Liver (tissue), 9 donors: ENCODE measurements around the gene CADM2. TPM values are rescaled to one million over a fixed set of nuclear protein-coding genes. Genes with fewer than 3 reads are reported as not detected.

Experiments used
- DNase-seq: peaks from one replicate; pipeline ENCODE4 v3.0.0-alpha.2; 2017; ENCODE audit warnings: low spot score
- H3K27ac ChIP-seq, 2 donors: one replicate each; pipeline ENCODE4 v1.7.0; 2013; ENCODE audit warnings: inconsistent platforms in 2 of 2, low read length in 2 of 2, control low read depth in 1 of 2, low read depth in 1 of 2, mild to moderate bottlenecking in 1 of 2
- H3K27me3 ChIP-seq, 4 donors: one replicate each; pipeline versions ENCODE4 v1.6.1 to v1.7.0; 2013; ENCODE audit warnings: low read length in 3 of 4, inconsistent platforms in 1 of 4, mild to moderate bottlenecking in 1 of 4, moderate library complexity in 1 of 4; ENCODE audit not compliant: control insufficient read depth in 4 of 4, insufficient read depth in 4 of 4
- H3K36me3 ChIP-seq, 4 donors: one replicate each; pipeline versions ENCODE4 v1.6.1 to v1.7.0; 2013; ENCODE audit warnings: low read length in 3 of 4, mild to moderate bottlenecking in 3 of 4, low read depth in 1 of 4, moderate library complexity in 1 of 4; ENCODE audit not compliant: control insufficient read depth in 4 of 4, insufficient read depth in 3 of 4
- H3K4me1 ChIP-seq, 4 donors: one replicate each; pipeline versions ENCODE4 v1.6.1 to v1.7.0; 2013; ENCODE audit warnings: low read length in 3 of 4, mild to moderate bottlenecking in 3 of 4, moderate library complexity in 1 of 4; ENCODE audit not compliant: control insufficient read depth in 4 of 4, insufficient read depth in 4 of 4
- H3K4me3 ChIP-seq, 3 donors: one replicate each; pipeline versions ENCODE4 v1.6.1 to v1.7.0; 2013; ENCODE audit warnings: low read length in 3 of 3, control low read depth in 1 of 3, low read depth in 1 of 3, mild to moderate bottlenecking in 1 of 3
- H3K9ac ChIP-seq, 2 donors: one replicate each; pipeline ENCODE4 v1.7.0; 2013; ENCODE audit warnings: low read length in 2 of 2, mild to moderate bottlenecking in 2 of 2, moderate library complexity in 2 of 2, control low read depth in 1 of 2, low read depth in 1 of 2
- H3K9me3 ChIP-seq, 4 donors: one replicate each; pipeline versions ENCODE4 v1.6.1 to v1.7.0; 2013; ENCODE audit warnings: low read length in 3 of 4; ENCODE audit not compliant: control insufficient read depth in 4 of 4
- CTCF ChIP-seq: fragments of 150-350 bp; IDR thresholded peaks from 2 replicates; pipeline ENCODE4 v1.5.1; 2017; ENCODE audit warnings: improper control_type of control experiment, low read depth, low read length; ENCODE audit not compliant: missing input control
- EGR1 ChIP-seq, 2 donors: IDR thresholded peaks; 2 replicates each; pipeline ENCODE4 v1.6.1; 2016 to 2018; ENCODE audit warnings: antibody characterized with exemption in 2 of 2, low read depth in 2 of 2
- FOXA2 ChIP-seq: IDR thresholded peaks from 2 replicates; pipeline ENCODE4 v1.6.1; 2016; ENCODE audit warnings: antibody characterized with exemption
- GABPA ChIP-seq, 2 donors: IDR thresholded peaks in 1 of 2; conservative IDR thresholded peaks in 1 of 2; 2 replicates each; pipeline ENCODE4 v1.6.1; 2016; ENCODE audit warnings: antibody characterized with exemption in 2 of 2, mild to moderate bottlenecking in 1 of 2, moderate library complexity in 1 of 2
- JUND ChIP-seq, 2 donors: IDR thresholded peaks; 2 replicates each; pipeline ENCODE4 v1.6.1; 2016; ENCODE audit warnings: antibody characterized with exemption in 2 of 2
- MAX ChIP-seq: IDR thresholded peaks from 2 replicates; pipeline ENCODE4 v1.6.1; 2016; ENCODE audit warnings: antibody characterized with exemption
- NR2F2 ChIP-seq: IDR thresholded peaks from 2 replicates; pipeline ENCODE4 v1.6.1; 2016; ENCODE audit warnings: antibody characterized with exemption
- RAD21 ChIP-seq, 2 donors: IDR thresholded peaks; 2 replicates each; pipeline ENCODE4 v1.6.1; 2016; ENCODE audit warnings: antibody characterized with exemption in 2 of 2, mild to moderate bottlenecking in 2 of 2
- RXRA ChIP-seq, 2 donors: IDR thresholded peaks; 2 replicates each; pipeline ENCODE4 v1.6.1; 2017 to 2018; ENCODE audit warnings: antibody characterized with exemption in 2 of 2, mild to moderate bottlenecking in 1 of 2
- SP1 ChIP-seq: IDR thresholded peaks from 2 replicates; pipeline ENCODE4 v1.6.1; 2018; ENCODE audit warnings: antibody characterized with exemption, mild to moderate bottlenecking
- TAF1 ChIP-seq: conservative IDR thresholded peaks from 2 replicates; pipeline ENCODE4 v1.6.1; 2016; ENCODE audit warnings: antibody characterized with exemption, mild to moderate bottlenecking
- YY1 ChIP-seq: IDR thresholded peaks from 2 replicates; pipeline ENCODE4 v1.6.1; 2016; ENCODE audit warnings: antibody characterized with exemption, mild to moderate bottlenecking
- whole genome bisulfite sequencing: extraction: QIAGEN DNeasy Blood & Tissue Kit; methylation state at CpG from one replicate; pipeline ENCODE4 v1.1.7; 2013; 5-methylcytosine and 5-hydroxymethylcytosine counted together
- polyA plus RNA-seq, 2 donors: library from polyadenylated mRNA; stranded (reverse) in 1 of 2; unstranded in 1 of 2; fragments of 200-250 nt in 1 of 2; fragments of >200 nt in 1 of 2; fragmentation: Nextera tagmentation in 1 of 2; extraction: Ambion mirVana in 1 of 2; gene quantifications; one replicate each; pipeline versions ENCODE4 v1.2.1 to v1.2.3, GENCODE V29; 2013 to 2015
- total RNA-seq, 2 donors: library from RNA; depleted of rRNA; stranded (reverse); fragments of >200 nt; gene quantifications; one replicate each; pipeline ENCODE4 v1.2.3, GENCODE V29; 2014
- TF ChIP-seq, protein P1 (sequence below): IDR thresholded peaks from 2 replicates; pipeline ENCODE4 v1.6.1; 2016; ENCODE audit warnings: antibody characterized with exemption
- TF ChIP-seq, protein P2 (sequence below): IDR thresholded peaks from 2 replicates; pipeline ENCODE4 v1.6.1; 2016; ENCODE audit warnings: antibody characterized with exemption, mild to moderate bottlenecking
- donor health status: healthy.
- donor health status: healthy.
- donor health status: healthy.
- donor health status: healthy.
- donor health status: healthy.

The CADM2 gene
- total and polyA plus RNA-seq, 4 donors: 0.35 to 0.92 (median 0.51) TPM

GRCh38 chr3:85360742-85361387 lies 402.1 kb downstream of the CADM2 start:
- H3K4me3 ChIP-seq: no peak overlapping the region
- no peak overlapping the region for H3K27ac ChIP-seq
- H3K4me1 ChIP-seq: no peaks in the 10 kb centered on the region
- no peaks in the 10 kb centered on the region for H3K27me3 ChIP-seq
- H3K9me3 ChIP-seq: no peaks in the 10 kb centered on the region
- no peak overlapping the region for H3K9ac ChIP-seq
- no peak for DNase-seq
- H3K36me3 ChIP-seq: no peaks in the 10 kb centered on the region
- TF ChIP-seq MAX: no peak
- TF ChIP-seq, protein P1, sequence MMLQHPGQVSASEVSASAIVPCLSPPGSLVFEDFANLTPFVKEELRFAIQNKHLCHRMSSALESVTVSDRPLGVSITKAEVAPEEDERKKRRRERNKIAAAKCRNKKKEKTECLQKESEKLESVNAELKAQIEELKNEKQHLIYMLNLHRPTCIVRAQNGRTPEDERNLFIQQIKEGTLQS: no peak
- peak; percentile 88 to 91 for TF ChIP-seq RAD21 (IDR thresholded peaks at IDR 0.05)
- peak; percentile 60 for TF ChIP-seq CTCF
- TF ChIP-seq TAF1: no peak
- TF ChIP-seq, protein P2, sequence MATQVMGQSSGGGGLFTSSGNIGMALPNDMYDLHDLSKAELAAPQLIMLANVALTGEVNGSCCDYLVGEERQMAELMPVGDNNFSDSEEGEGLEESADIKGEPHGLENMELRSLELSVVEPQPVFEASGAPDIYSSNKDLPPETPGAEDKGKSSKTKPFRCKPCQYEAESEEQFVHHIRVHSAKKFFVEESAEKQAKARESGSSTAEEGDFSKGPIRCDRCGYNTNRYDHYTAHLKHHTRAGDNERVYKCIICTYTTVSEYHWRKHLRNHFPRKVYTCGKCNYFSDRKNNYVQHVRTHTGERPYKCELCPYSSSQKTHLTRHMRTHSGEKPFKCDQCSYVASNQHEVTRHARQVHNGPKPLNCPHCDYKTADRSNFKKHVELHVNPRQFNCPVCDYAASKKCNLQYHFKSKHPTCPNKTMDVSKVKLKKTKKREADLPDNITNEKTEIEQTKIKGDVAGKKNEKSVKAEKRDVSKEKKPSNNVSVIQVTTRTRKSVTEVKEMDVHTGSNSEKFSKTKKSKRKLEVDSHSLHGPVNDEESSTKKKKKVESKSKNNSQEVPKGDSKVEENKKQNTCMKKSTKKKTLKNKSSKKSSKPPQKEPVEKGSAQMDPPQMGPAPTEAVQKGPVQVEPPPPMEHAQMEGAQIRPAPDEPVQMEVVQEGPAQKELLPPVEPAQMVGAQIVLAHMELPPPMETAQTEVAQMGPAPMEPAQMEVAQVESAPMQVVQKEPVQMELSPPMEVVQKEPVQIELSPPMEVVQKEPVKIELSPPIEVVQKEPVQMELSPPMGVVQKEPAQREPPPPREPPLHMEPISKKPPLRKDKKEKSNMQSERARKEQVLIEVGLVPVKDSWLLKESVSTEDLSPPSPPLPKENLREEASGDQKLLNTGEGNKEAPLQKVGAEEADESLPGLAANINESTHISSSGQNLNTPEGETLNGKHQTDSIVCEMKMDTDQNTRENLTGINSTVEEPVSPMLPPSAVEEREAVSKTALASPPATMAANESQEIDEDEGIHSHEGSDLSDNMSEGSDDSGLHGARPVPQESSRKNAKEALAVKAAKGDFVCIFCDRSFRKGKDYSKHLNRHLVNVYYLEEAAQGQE: no peak
- TF ChIP-seq NR2F2: no peak
- 39% methylated on average over 6 of the region's 6 CpGs for WGBS

DNA sequence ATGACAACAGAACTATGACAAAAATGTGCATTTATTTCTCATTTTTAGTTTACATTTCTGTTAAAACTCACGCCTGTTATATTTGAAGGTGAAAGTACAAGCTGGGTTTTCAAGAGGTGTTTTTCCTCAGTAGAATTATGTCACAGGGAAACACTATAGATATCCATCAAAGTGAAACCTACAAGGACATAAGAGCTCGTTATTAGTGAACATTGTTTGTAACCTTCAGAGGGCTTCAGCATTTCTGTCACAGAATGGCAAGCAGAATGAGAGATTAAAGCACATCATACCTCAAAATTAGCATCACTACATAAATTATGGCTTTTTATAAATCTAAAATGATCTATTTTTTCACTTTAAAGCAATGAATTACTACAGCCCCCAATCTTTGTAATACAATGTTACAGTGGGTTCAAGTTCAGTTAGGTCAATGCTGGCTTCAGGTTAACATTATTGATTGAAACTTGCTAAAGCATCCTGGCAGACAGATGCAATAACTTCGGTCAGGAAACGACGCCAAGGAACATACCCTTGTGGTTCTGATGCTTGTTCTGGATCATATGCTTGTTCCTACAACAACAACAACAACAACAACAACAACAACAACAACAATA lies 405.6 kb downstream of the CADM2 start:
- TF ChIP-seq, protein P2: no peak
- TF ChIP-seq SP1 (no peak), JUND (IDR thresholded peaks at IDR 0.05) (no peak), EGR1 (IDR thresholded peaks at IDR 0.05; ENCODE audit: low read depth in 2 of 2) (no peak), RXRA (IDR thresholded peaks at IDR 0.05) (no peak), FOXA2 (no peak), NR2F2 (no peak), GABPA (IDR thresholded peaks at IDR 0.05 in 1 of 2, conservative IDR thresholded peaks at IDR 0.05 in 1 of 2) (no peak), YY1 (no peak), MAX (no peak)
- H3K9me3 ChIP-seq: no peaks in the 10 kb centered on the region
- no peak for DNase-seq
- no peak overlapping the region for H3K9ac ChIP-seq
- no peaks in the 10 kb centered on the region for H3K27me3 ChIP-seq
- no peak overlapping the region for H3K27ac ChIP-seq
- 46% methylated on average over 5 of the region's 5 CpGs for WGBS
- H3K4me1 ChIP-seq: no peaks in the 10 kb centered on the region
- H3K36me3 ChIP-seq: no peaks in the 10 kb centered on the region
- H3K4me3 ChIP-seq: no peak overlapping the region
